K562 (cell line): ENCODE measurements around the gene PPP1CC. TPM values are rescaled to one million over a fixed set of nuclear protein-coding genes. Genes with fewer than 3 reads are reported as not detected.

Source experiments
- ATAC-seq: fragments of 200-7000 bp; cut with Tn5 transposase; 3 replicates; pipeline ENCODE4 v1.9.1; 2020; ENCODE audit warnings: moderate library complexity
- BruUV-seq: library from RNA; stranded (reverse); fragments of 400-500 nt; replicated peaks from 2 replicates; lab custom pipeline; 2021; lab: Mats Ljungman, UMichigan
- CTCF ChIA-PET: fragments of 300-600 bp; formaldehyde crosslinking; extraction: SDS; loops from one replicate; lab custom pipeline; 2021; ENCODE audit warnings: low intra/inter-chr PET ratio; lab: Yijun Ruan, JAX
- POLR2A ChIA-PET: fragments of 300-600, 350-650 bp; sonication (Branson Sonifier 250); formaldehyde crosslinking; extraction: SDS; loops from one replicate; lab custom pipeline; 2021; ENCODE audit warnings: antibody characterized with exemption, inconsistent platforms; lab: Yijun Ruan, JAX
- DNase-seq, 4 experiments: peaks; one replicate each; pipeline versions ENCODE4 v3.0.0 to v3.0.0-alpha.2; 2011 to 2018; ENCODE audit warnings: low spot score in 3 of 4, mixed read lengths in 3 of 4; ENCODE audit errors: extremely low read depth in 1 of 4
- FAIRE-seq: peaks from 2 replicates; lab custom pipeline; 2011; peaks lifted over from hg19 to GRCh38; lab: Jason Lieb, UNC
- H2AFZ ChIP-seq: 2 replicates; pipeline ENCODE4 v1.6.0; 2011; ENCODE audit warnings: low read depth, low read length, control low read depth, inconsistent platforms
- H3K27ac ChIP-seq: fragments of 200-600 bp; 3 replicates; pipeline ENCODE4 v1.8.0; 2011; ENCODE audit warnings: low read depth, mild to moderate bottlenecking, control low read depth, inconsistent platforms, low read length, moderate library complexity, mixed read lengths; ENCODE audit errors: extremely low read depth
- H3K27me3 ChIP-seq, 2 experiments: fragments of 300-600 bp in 1 of 2; 2 replicates in 1 of 2; 3 replicates in 1 of 2; pipeline versions ENCODE4 v1.6.0 to v1.8.0; 2011; ENCODE audit warnings: inconsistent platforms in 2 of 2, low read length in 2 of 2, mild to moderate bottlenecking in 1 of 2, mixed read lengths in 1 of 2, moderate library complexity in 1 of 2; ENCODE audit not compliant: control insufficient read depth in 2 of 2, insufficient read depth in 2 of 2
- H3K36me3 ChIP-seq: fragments of 300-600 bp; 3 replicates; pipeline ENCODE4 v1.8.0; 2011; ENCODE audit warnings: mild to moderate bottlenecking, low read length, inconsistent platforms; ENCODE audit not compliant: control insufficient read depth, insufficient read depth
- H3K4me1 ChIP-seq, 2 experiments: fragments of 200-600 bp in 1 of 2; replicated peaks in 1 of 2; 2 replicates in 1 of 2; 3 replicates in 1 of 2; pipeline versions ENCODE4 v1.5.1 to v1.8.0; 2011; ENCODE audit warnings: inconsistent platforms in 2 of 2, low read length in 2 of 2, mild to moderate bottlenecking in 1 of 2, mixed read lengths in 1 of 2, moderate library complexity in 1 of 2; ENCODE audit not compliant: control insufficient read depth in 2 of 2, insufficient read depth in 2 of 2
- H3K4me2 ChIP-seq: 2 replicates; pipeline ENCODE4 v1.6.1; 2011; ENCODE audit warnings: low read length, control low read depth, inconsistent platforms, mixed read lengths; ENCODE audit not compliant: insufficient read depth
- H3K4me3 ChIP-seq: fragments of 200-600 bp; sonication (generic), shearing (Covaris generic); 2 replicates; pipeline ENCODE4 v1.5.1; 2016; ENCODE audit warnings: control low read depth, inconsistent platforms
- H3K79me2 ChIP-seq: fragments of 200-600 bp; 3 replicates; pipeline ENCODE4 v1.8.0; 2011; ENCODE audit warnings: low read length, inconsistent platforms; ENCODE audit not compliant: control insufficient read depth, insufficient read depth
- H3K9ac ChIP-seq, 2 experiments: 2 replicates each; pipeline versions ENCODE4 v1.6.0 to v1.6.1; 2011; ENCODE audit warnings: low read depth in 2 of 2, low read length in 2 of 2, control low read depth in 1 of 2, inconsistent platforms in 1 of 2, mild to moderate bottlenecking in 1 of 2, mixed read lengths in 1 of 2; ENCODE audit not compliant: insufficient read depth in 1 of 2
- H3K9me1 ChIP-seq: one replicate; pipeline ENCODE4 v1.6.0; 2011; ENCODE audit warnings: inconsistent platforms, mild to moderate bottlenecking, low read length, moderate library complexity; ENCODE audit not compliant: control insufficient read depth, insufficient read depth
- H3K9me3 ChIP-seq: replicated peaks from 2 replicates; pipeline ENCODE4 v1.5.1; 2011; ENCODE audit warnings: low read depth, low read length, inconsistent platforms; ENCODE audit not compliant: control insufficient read depth, insufficient read depth
- H4K20me1 ChIP-seq: replicated peaks from 2 replicates; pipeline ENCODE4 v1.6.1; 2011; ENCODE audit warnings: low read length, inconsistent platforms, mixed read lengths; ENCODE audit not compliant: control insufficient read depth, insufficient read depth
- C11orf30 ChIP-seq: fragments of 450-650 bp; IDR thresholded peaks from 2 replicates; pipeline ENCODE4 v1.6.1; 2016; ENCODE audit warnings: low read depth, mild to moderate bottlenecking
- HOXB6 ChIP-seq: fragments of 250-450 bp; sonication (Bioruptor Pico); IDR thresholded peaks from 2 replicates; pipeline ENCODE4 v1.5.1; 2022; ENCODE audit warnings: mild to moderate bottlenecking, borderline replicate concordance
- PCBP1 ChIP-seq: fragments of 200-400 bp; formaldehyde crosslinking; IDR thresholded peaks from 2 replicates; pipeline ENCODE4 v1.6.1; 2018; ENCODE audit warnings: mild to moderate bottlenecking, low read depth, low read length; ENCODE audit not compliant: poor library complexity, severe bottlenecking
- SPI1 ChIP-seq: IDR thresholded peaks from 2 replicates; pipeline ENCODE4 v1.6.1; 2011; ENCODE audit warnings: low read depth, low read length, control low read depth, borderline replicate concordance
- ZNF316 ChIP-seq: fragments of 450-650 bp; IDR thresholded peaks from 2 replicates; pipeline ENCODE4 v1.6.1; 2016
- WGBS: fragments of 100-300 bp; shearing (Covaris generic); methylation state at CpG from one replicate; pipeline ENCODE4 v1.1.6; 2016; ENCODE audit warnings: low coverage, mixed read lengths; ENCODE audit not compliant: insufficient coverage; ENCODE audit errors: missing lambda C conversion rate; 5-methylcytosine and 5-hydroxymethylcytosine counted together
- in situ Hi-C: fragments of 300-500 bp; cut with MboI; formaldehyde crosslinking; loops from 4 replicates; pipeline ENCODE4 v1.15.0; 2018; ENCODE audit warnings: inconsistent platforms, mixed read lengths
- intact Hi-C: fragments of 100-400 bp; cut with micrococcal nuclease; formaldehyde crosslinking; loops from 2 replicates; pipeline ENCODE4 v1.14.2; 2022
- polyA plus RNA-seq, 8 experiments: library from polyadenylated mRNA; depleted of rRNA in 4 of 8; stranded (reverse) in 5 of 8; unstranded in 3 of 8; fragments of >200 nt; fragmentation: Nextera tagmentation in 2 of 8; fragmentation: Illumina TruSeq in 1 of 8; extraction: Ambion mirVana in 2 of 8; extraction: Trizol in 1 of 8; gene quantifications; 2 replicates each; pipeline versions ENCODE4 v1.2.1 to v1.2.3, GENCODE V29; 2011 to 2014; ENCODE audit warnings: inconsistent platforms in 1 of 8, missing spikeins in 1 of 8
- total RNA-seq, 7 experiments: library from RNA; depleted of rRNA in 6 of 7; stranded (reverse); fragments of >200 nt in 6 of 7; fragmentation: Illumina TruSeq in 2 of 7; extraction: Trizol in 2 of 7; gene quantifications; 2 replicates each; pipeline versions ENCODE4 v1.2.1 to v1.2.3, GENCODE V29; 2011 to 2021; ENCODE audit warnings: low replicate concordance in 1 of 7

The PPP1CC gene
- total and polyA plus RNA-seq, 9 of the 15 experiments (the other 6 are each of a cell fraction or from before 2014, with no cell fraction given): 67.4 to 286 (median 195) TPM

DNA sequence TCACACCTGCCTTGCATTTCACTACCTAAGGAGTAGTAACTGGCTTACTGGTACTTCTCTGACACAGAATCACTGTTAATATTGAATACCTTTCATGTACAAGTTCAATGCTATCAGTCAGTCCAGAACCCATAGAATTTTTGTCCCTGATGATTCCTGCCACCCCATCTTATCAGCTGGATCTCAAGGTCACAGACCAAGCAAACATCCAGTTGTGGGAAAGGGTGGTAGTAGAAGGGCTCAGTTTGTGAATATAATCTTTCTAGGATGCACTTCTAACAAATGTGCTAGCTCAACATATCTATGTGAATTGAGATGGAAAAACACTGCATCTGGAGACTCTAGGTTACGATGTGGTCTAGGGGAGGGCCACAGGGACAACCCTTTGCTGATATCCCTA, 14.1 kb downstream of the PPP1CC start:
- H3K36me3 ChIP-seq: peaks cover 97% of the 10 kb centered on the region
- DNase-seq (no peak), ATAC-seq (no peak; the same call in 2 of the 3 replicates), FAIRE-seq (no peak)
- H3K27ac ChIP-seq: no peak overlapping the region
- H3K9me3 ChIP-seq: no peaks in the 10 kb centered on the region
- no peaks in the 10 kb centered on the region for H3K9me1 ChIP-seq
- in situ Hi-C loops (no loop called here), intact Hi-C loops (no loop called here)
- no peak overlapping the region for H3K4me3 ChIP-seq
- H3K9ac ChIP-seq: no peak overlapping the region
- no TSS peak for BruUV-seq
- 0 out of 2 replicates have a peak, but pooled peaks have one; percentile 9 for TF ChIP-seq C11orf30
- no peak for TF ChIP-seq HOXB6 (CRISPR knock-in tag)
- peak; percentile 27; the same call in 1 of the 2 replicates for TF ChIP-seq ZNF316
- no peak overlapping the region for H3K4me2 ChIP-seq
- no peak overlapping the region for H2AFZ ChIP-seq
- no peaks in the 10 kb centered on the region for H3K27me3 ChIP-seq
- 100% methylated on average over 1 of the region's 1 CpG for WGBS
- H4K20me1 ChIP-seq: peaks cover 9% of the 10 kb centered on the region; the same call in 1 of the 2 replicates
- H3K79me2 ChIP-seq: peaks cover 80% of the 10 kb centered on the region
- CTCF ChIA-PET: no interaction called here
- H3K4me1 ChIP-seq: no peaks in the 10 kb centered on the region
- POLR2A ChIA-PET: interaction anchor here (0.9 kb wide), 2 partner anchors 10 to 11 kb away, joined by 3 read pairs; no protein-coding TSS in a partner anchor

DNA sequence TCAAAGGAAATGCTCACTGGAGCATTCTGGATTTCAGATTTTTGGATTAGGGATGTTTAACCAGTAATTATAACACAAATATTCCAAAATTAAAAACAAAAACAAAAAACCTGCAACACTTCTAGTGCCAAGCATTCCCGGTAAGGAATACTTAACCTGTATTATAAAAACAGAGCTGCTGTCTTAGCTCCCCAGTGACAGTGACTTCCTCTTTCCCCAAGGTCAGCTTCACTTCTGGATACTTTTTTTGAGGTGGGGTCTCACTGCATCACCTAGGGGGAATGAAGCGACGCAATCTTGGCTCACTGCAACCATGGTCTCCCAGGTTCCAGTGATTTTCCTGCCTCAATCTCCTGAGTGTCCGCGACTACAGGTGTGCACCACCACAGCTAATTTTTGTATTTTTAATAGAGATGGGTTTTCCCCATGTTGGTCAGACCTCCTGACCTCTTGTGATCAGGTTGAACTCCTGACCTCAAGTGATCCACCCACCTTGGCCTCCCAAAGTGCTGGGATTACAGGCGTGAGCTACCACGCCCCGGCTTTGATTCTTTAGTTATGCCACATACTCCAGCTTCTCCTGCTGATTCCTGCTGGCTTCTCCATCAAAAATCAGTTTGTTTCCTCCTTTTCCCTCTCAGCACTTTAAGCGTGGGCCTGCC, 15.9 kb downstream of the PPP1CC start:
- POLR2A ChIA-PET: interaction anchor here (0.5 to 1.1 kb wide), 7 partner anchors 13 to 1139 kb away, joined by 3 read pairs; no protein-coding TSS in a partner anchor
- WGBS: 86% methylated on average over 9 of the region's 9 CpGs

More for the DNA sequence above, 15.9 kb downstream of the PPP1CC start:
- in situ Hi-C loops (no loop called here), intact Hi-C loops (no loop called here)
- no TSS peak for BruUV-seq
- no peaks in the 10 kb centered on the region for H3K4me1 ChIP-seq
- no peaks in the 10 kb centered on the region for H3K27me3 ChIP-seq
- no peak overlapping the region for H3K27ac ChIP-seq
- no peak overlapping the region for H3K4me2 ChIP-seq
- no peak for ATAC-seq
- no peak overlapping the region for H2AFZ ChIP-seq
- H3K36me3 ChIP-seq: peaks cover 97% of the 10 kb centered on the region
- no peak overlapping the region for H3K9ac ChIP-seq
- CTCF ChIA-PET: no interaction called here
- H3K4me3 ChIP-seq: no peak overlapping the region
- FAIRE-seq: no peak
- no peaks in the 10 kb centered on the region for H3K9me1 ChIP-seq
- peaks cover 65% of the 10 kb centered on the region for H3K79me2 ChIP-seq
- H3K9me3 ChIP-seq: no peaks in the 10 kb centered on the region
- DNase-seq: no peak
- H4K20me1 ChIP-seq: peaks cover 6% of the 10 kb centered on the region; the same call in 1 of the 2 replicates
- TF ChIP-seq PCBP1 (no peak), SPI1 (peak; percentile 43; the same call in 1 of the 2 replicates)
